ENCODE data around the gene CPNE4. TPM values are rescaled to one million over a fixed set of nuclear protein-coding genes. Genes with fewer than 3 reads are reported as not detected.

The CPNE4 gene
- total RNA-seq, 1 experiment from 2014 or later: 0.41 TPM

- POLR2A ChIA-PET: no interaction called here
These were observed 424.6 kb downstream of the CPNE4 start for GRCh38 chr3:131610174-131610573.

GRCh38 chr3:131608741-131609140 lies 426.1 kb downstream of the CPNE4 start:
- no TSS peak for BruUV-seq (replicated peaks)
- Mint-ChIP-seq H3K4me3 (ENCODE audit: unreplicated experiment) (no peak overlapping the region), H3K27ac (ENCODE audit: unreplicated experiment) (no peak overlapping the region), H3K36me3 (ENCODE audit: insufficient read depth, unreplicated experiment) (no peaks in the 10 kb centered on the region), H3K4me1 (ENCODE audit: low read depth, unreplicated experiment) (no peaks in the 10 kb centered on the region), H3K9me3 (ENCODE audit: unreplicated experiment) (no peaks in the 10 kb centered on the region), H3K27me3 (ENCODE audit: insufficient read depth, unreplicated experiment) (peaks cover 22% of the 10 kb centered on the region)
- intact Hi-C loops (cut with micrococcal nuclease; ENCODE audit: unreplicated experiment): no loop called here
- H3K4me3 ChIP-seq (ENCODE audit: low read depth, low read length): no peak overlapping the region
- no peaks in the 10 kb centered on the region for H3K36me3 ChIP-seq (ENCODE audit: control insufficient read depth, insufficient read depth, low read length)
- POLR2A ChIA-PET: no interaction called here
- no peak for TF ChIP-seq CTCF (IDR thresholded peaks at IDR 0.05; ENCODE audit: insufficient read depth in 1 of 2, low read depth in 1 of 2, low read length in 1 of 2, severe bottlenecking in 1 of 2, unreplicated experiment in 1 of 2)
- no peaks in the 10 kb centered on the region for H3K27me3 ChIP-seq (replicated peaks; ENCODE audit: control insufficient read depth, insufficient read depth, low read length)
- CTCF ChIA-PET: no interaction called here
- no peak for DNase-seq
- no peaks in the 10 kb centered on the region for H3K9me3 ChIP-seq
- no peaks in the 10 kb centered on the region for H3K4me1 ChIP-seq

More at GRCh38 chr3:131610174-131610573, 424.6 kb downstream of the CPNE4 start:
- H3K4me1 ChIP-seq: no peaks in the 10 kb centered on the region
- H3K27me3 ChIP-seq (replicated peaks; ENCODE audit: control insufficient read depth, insufficient read depth, low read length): no peaks in the 10 kb centered on the region
- H3K36me3 Mint-ChIP-seq (ENCODE audit: insufficient read depth, unreplicated experiment): no peaks in the 10 kb centered on the region
- no peak overlapping the region for H3K27ac Mint-ChIP-seq (ENCODE audit: unreplicated experiment)
- H3K9me3 Mint-ChIP-seq (ENCODE audit: unreplicated experiment): no peaks in the 10 kb centered on the region
- H3K27me3 Mint-ChIP-seq (ENCODE audit: insufficient read depth, unreplicated experiment): peaks cover 22% of the 10 kb centered on the region
- H3K9me3 ChIP-seq: no peaks in the 10 kb centered on the region
- intact Hi-C loops (cut with micrococcal nuclease; ENCODE audit: unreplicated experiment): no loop called here
- H3K4me3 ChIP-seq (ENCODE audit: low read depth, low read length): no peak overlapping the region
- DNase-seq: no peak
- no peak overlapping the region for H3K4me3 Mint-ChIP-seq (ENCODE audit: unreplicated experiment)
- CTCF ChIA-PET: no interaction called here
- TF ChIP-seq CTCF (IDR thresholded peaks at IDR 0.05; ENCODE audit: insufficient read depth in 1 of 2, low read depth in 1 of 2, low read length in 1 of 2, severe bottlenecking in 1 of 2, unreplicated experiment in 1 of 2): no peak
- no peaks in the 10 kb centered on the region for H3K4me1 Mint-ChIP-seq (ENCODE audit: low read depth, unreplicated experiment)
- no TSS peak for BruUV-seq (replicated peaks)
- H3K36me3 ChIP-seq (ENCODE audit: control insufficient read depth, insufficient read depth, low read length): no peaks in the 10 kb centered on the region

GRCh38 chr3:131608296-131608695 lies 426.5 kb downstream of the CPNE4 start:
- no peaks in the 10 kb centered on the region for H3K9me3 Mint-ChIP-seq (ENCODE audit: unreplicated experiment)
- H3K27ac Mint-ChIP-seq (ENCODE audit: unreplicated experiment): no peak overlapping the region
- H3K9me3 ChIP-seq: no peaks in the 10 kb centered on the region
- H3K27me3 ChIP-seq (replicated peaks; ENCODE audit: control insufficient read depth, insufficient read depth, low read length): no peaks in the 10 kb centered on the region
- H3K36me3 ChIP-seq (ENCODE audit: control insufficient read depth, insufficient read depth, low read length): no peaks in the 10 kb centered on the region
- DNase-seq: no peak
- no peak overlapping the region for H3K4me3 Mint-ChIP-seq (ENCODE audit: unreplicated experiment)
- no peaks in the 10 kb centered on the region for H3K4me1 Mint-ChIP-seq (ENCODE audit: low read depth, unreplicated experiment)
- peaks cover 22% of the 10 kb centered on the region for H3K27me3 Mint-ChIP-seq (ENCODE audit: insufficient read depth, unreplicated experiment)
- no TSS peak for BruUV-seq (replicated peaks)
- TF ChIP-seq CTCF (IDR thresholded peaks at IDR 0.05; ENCODE audit: insufficient read depth in 1 of 2, low read depth in 1 of 2, low read length in 1 of 2, severe bottlenecking in 1 of 2, unreplicated experiment in 1 of 2): no peak
- ChIA-PET CTCF (no interaction called here), POLR2A (no interaction called here)
- H3K36me3 Mint-ChIP-seq (ENCODE audit: insufficient read depth, unreplicated experiment): no peaks in the 10 kb centered on the region
- intact Hi-C loops (cut with micrococcal nuclease; ENCODE audit: unreplicated experiment): no loop called here
- no peak overlapping the region for H3K4me3 ChIP-seq (ENCODE audit: low read depth, low read length)
- no peaks in the 10 kb centered on the region for H3K4me1 ChIP-seq
